ENCODE results near the gene NISCH. TPM values are rescaled to one million over a fixed set of nuclear protein-coding genes. Genes with fewer than 3 reads are reported as not detected.

NISCH gene
- total RNA-seq, 1 donor from 2014 or later: 58.3 TPM

DNA sequence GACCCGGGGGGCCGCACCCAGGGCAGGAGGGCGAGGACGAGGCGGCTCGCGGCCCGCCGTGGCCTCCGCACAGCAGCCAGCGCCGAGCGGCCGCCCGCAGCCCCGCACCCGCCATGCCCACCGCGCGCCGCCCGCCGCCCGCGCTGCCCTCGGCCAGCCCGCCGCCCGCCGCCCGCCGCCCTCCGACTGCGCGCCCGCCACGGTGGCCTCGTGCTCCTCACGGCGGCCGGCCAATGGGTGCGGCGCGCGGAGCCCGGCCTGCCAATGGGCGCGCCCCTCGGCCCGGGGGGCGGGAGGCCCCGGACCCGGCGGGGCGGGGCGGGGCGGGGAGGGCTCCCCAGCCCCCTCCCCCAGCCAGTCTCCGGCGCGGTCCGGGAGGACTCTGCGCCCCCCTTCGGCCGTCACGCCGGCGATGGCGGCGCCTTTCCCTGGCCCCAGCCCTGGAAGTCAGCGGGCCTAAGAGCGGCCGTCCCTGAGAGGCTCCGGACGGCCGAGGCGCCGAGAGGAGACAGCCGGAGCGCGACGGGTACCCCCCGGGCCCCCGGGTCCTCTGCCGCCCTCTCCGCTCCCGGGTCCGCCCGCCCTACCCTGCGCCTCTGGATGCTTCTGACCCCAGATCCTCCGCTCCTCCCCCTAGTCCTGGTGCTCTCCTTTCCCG is 78.3 kb downstream of the NISCH start, which contains the start of gene NT5DC2:
Gene NT5DC2, minus strand, starts transcription at position 235 of the 658 bp plus-strand sequence. Its CDS starts 120 bp downstream, at position 115.
- no peaks in the 10 kb centered on the region for H3K36me3 ChIP-seq
- DNase-seq (ENCODE audit: low spot score in 2 of 2): peak in 1 of 2 donors; percentile 86
- H3K4me3 ChIP-seq: peak within 1 kb of the TSS; percentile 78 to 80
- no peaks in the 10 kb centered on the region for H3K27me3 ChIP-seq
- intact Hi-C loops (cut with DNase I): loop anchor here (5.0 to 10.0 kb wide), 2 partner anchors 246 to 361 kb away; partner anchors contain the start of genes GLYCTK and STIMATE
- peaks cover 15 to 31% of the 10 kb centered on the region in 2 donors for H3K4me1 ChIP-seq
- H3K9me3 ChIP-seq: no peaks in the 10 kb centered on the region
- peak within 1 kb of the TSS; percentile 79 to 89 for H3K27ac ChIP-seq
- TF ChIP-seq, protein P1, sequence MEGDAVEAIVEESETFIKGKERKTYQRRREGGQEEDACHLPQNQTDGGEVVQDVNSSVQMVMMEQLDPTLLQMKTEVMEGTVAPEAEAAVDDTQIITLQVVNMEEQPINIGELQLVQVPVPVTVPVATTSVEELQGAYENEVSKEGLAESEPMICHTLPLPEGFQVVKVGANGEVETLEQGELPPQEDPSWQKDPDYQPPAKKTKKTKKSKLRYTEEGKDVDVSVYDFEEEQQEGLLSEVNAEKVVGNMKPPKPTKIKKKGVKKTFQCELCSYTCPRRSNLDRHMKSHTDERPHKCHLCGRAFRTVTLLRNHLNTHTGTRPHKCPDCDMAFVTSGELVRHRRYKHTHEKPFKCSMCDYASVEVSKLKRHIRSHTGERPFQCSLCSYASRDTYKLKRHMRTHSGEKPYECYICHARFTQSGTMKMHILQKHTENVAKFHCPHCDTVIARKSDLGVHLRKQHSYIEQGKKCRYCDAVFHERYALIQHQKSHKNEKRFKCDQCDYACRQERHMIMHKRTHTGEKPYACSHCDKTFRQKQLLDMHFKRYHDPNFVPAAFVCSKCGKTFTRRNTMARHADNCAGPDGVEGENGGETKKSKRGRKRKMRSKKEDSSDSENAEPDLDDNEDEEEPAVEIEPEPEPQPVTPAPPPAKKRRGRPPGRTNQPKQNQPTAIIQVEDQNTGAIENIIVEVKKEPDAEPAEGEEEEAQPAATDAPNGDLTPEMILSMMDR (IDR thresholded peaks at IDR 0.05): no peak

DNA sequence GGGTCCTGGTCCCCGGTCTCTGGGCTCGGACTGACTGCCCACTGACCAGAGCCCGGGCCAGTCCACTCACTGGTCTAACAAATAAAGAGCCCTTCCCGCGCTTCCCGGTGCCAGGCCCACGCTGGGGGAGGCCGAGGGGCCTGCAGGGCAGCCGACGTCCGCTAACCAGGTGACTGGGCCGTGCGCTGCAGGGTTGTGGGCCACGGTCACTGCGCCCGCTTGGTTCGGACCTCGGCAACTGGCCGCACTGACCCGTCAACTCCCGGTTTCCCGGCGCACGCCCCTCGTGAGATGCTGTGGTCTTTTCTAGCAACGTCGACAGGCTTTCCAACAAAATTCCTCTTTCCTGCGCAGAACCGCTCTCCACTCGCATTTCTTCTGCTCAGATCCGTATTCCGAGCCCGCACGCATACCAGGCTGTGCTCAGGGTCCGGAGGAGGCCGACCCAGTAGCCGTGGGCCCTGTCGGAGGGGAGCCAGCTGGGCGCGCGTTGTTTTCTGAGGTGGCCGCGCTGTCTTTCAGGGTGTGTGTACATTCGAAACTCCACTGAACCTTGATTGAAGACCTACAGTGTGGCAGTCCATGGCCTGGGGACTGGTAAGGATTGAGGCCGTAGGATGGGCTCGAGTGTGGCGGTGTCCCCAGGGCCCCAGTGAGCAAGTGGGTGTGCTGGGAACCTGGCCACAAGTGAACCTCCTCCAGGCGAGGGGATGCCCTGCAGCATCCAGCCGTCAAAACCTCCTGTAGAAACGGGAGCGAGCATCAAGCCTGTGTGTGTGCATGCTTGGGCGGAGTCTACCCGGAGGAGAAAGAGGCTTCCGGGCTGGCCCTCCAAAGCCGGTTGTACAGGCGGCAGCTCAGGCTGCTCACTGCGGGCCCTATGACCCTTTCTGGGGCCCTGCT is 79.1 kb downstream of the NISCH start:
- Histone ChIP-seq H3K4me1 (peaks cover 15 to 35% of the 10 kb centered on the region in 2 donors), H3K36me3 (no peaks in the 10 kb centered on the region), H3K9me3 (no peaks in the 10 kb centered on the region), H3K4me3 (peak overlapping the region; percentile 78 to 80), H3K27me3 (no peaks in the 10 kb centered on the region), H3K27ac (peak overlapping the region; percentile 79 to 89)
- intact Hi-C loops (cut with DNase I): loop anchor here (5.0 to 10.0 kb wide), 4 partner anchors 153 to 382 kb away; partner anchors contain the start of genes GLYCTK, GNL3, PBRM1 and POC1A
- peak in 1 of 2 donors; percentile 76 for DNase-seq (ENCODE audit: low spot score in 2 of 2)
- TF ChIP-seq, protein P1 (IDR thresholded peaks at IDR 0.05): no peak

DNA sequence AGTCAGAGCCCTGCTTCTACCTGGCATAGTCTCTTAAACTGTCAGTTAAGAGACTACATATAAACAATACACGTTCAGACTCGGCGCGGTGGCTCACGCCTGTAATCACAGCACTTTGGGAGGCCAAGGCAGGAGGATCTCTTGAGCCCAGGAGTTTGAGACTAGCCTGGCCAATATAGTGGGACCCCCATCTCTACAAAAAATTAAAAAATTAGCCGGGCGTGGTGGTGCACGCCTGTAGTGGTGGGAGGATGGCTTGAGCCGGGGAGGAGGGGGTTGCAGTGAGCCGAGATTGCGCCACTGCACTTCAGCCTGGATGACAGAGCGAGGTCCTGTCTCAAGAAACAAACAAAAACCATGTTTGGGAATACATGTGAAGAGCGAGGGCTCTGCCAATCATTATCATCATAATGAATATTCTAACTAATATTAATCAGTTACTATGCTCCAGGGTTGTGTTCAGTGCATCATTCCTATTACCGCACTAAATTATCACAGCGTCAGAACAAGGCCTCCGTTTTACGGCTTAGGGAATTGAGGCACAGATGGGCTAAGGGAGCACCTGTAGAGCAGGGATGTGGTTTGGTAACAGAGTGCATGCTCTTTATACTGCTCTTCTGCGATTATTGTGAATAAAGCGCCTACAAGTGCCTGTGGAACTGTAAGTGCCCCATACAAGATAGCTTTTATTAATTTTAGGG is 80.2 kb downstream of the NISCH start:
- peak overlapping the region in 1 of 2 donors; percentile 36 for H3K4me3 ChIP-seq
- H3K27me3 ChIP-seq: no peaks in the 10 kb centered on the region
- no peaks in the 10 kb centered on the region for H3K36me3 ChIP-seq
- intact Hi-C loops (cut with DNase I): loop anchor here (2.0 to 10.0 kb wide), 5 partner anchors 63 to 383 kb away; partner anchors contain the start of genes GNL3, NISCH, PBRM1 and POC1A
- TF ChIP-seq, protein P1 (IDR thresholded peaks at IDR 0.05): no peak
- H3K4me1 ChIP-seq: peaks cover 15 to 28% of the 10 kb centered on the region in 2 donors
- no peaks in the 10 kb centered on the region for H3K9me3 ChIP-seq
- no peak for DNase-seq (ENCODE audit: low spot score in 2 of 2)
- H3K27ac ChIP-seq: peak overlapping the region; percentile 29 to 89

DNA sequence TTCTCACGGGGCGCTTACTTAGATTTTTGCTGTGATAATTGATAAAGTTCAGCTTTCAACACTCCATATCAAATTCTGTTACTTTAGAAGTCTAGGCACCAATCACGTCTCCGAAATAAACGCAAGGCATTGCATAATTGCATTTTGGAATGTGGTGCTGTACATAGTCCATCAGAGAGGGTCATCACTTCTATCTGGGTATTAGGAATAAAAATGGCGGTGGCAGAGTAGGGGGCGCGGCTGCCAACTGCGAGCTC is 80.6 kb downstream of the NISCH start:
- intact Hi-C loops (cut with DNase I): loop anchor here (2.0 to 10.0 kb wide), 5 partner anchors 63 to 384 kb away; partner anchors contain the start of genes GNL3, NISCH, PBRM1 and POC1A
- H3K4me1 ChIP-seq: peaks cover 15 to 28% of the 10 kb centered on the region in 2 donors
- no peak for DNase-seq (ENCODE audit: low spot score in 2 of 2)
- H3K36me3 ChIP-seq: peaks cover 0 to 4% of the 10 kb centered on the region in 2 donors
- TF ChIP-seq, protein P1 (IDR thresholded peaks at IDR 0.05): no peak
- peak overlapping the region in 1 of 2 donors; percentile 36 for H3K4me3 ChIP-seq
- no peaks in the 10 kb centered on the region for H3K9me3 ChIP-seq
- no peaks in the 10 kb centered on the region for H3K27me3 ChIP-seq
- H3K27ac ChIP-seq: peak overlapping the region; percentile 29 to 86
